ENCODE results near the gene OR51B4. TPM values are rescaled to one million over a fixed set of nuclear protein-coding genes. Genes with fewer than 3 reads are reported as not detected.

The OR51B4 gene
- total and polyA plus RNA-seq, 2 of the 13 experiments (the other 11 are each of a cell fraction or from before 2014, with no cell fraction given), result 0.11 to 0.33 TPM

- TF ChIP-seq CREM (IDR thresholded peaks at IDR 0.05), result no peak
- TF ChIP-seq CREM (CRISPR knock-in tag; IDR thresholded peaks at IDR 0.05), result no peak
- TF ChIP-seq ZNF562 (CRISPR knock-in tag; IDR thresholded peaks at IDR 0.05; ENCODE audit: borderline replicate concordance), result no peak
- TF ChIP-seq ZNF124 (CRISPR knock-in tag; IDR thresholded peaks at IDR 0.05), result no peak
Measured at GRCh38 chr11:5285703-5286340, 15.9 kb downstream of the OR51B4 start (continued).

GRCh38 chr11:5284637-5285036 lies 17.1 kb downstream of the OR51B4 start:
- intact Hi-C loops (cut with micrococcal nuclease; ENCODE audit: unreplicated experiment), result no loop called here
- no peak for FAIRE-seq

More at GRCh38 chr11:5284637-5285036, 17.1 kb downstream of the OR51B4 start:
- CTCF ChIA-PET (ENCODE audit: low intra/inter-chr PET ratio, low total read pairs), result no interaction called here
- H3K9ac ChIP-seq (ENCODE audit: insufficient read depth, low read depth, low read length), result no peak overlapping the region
- no peak overlapping the region for H3K4me2 ChIP-seq (ENCODE audit: low read depth, low read length)
- H3K9me3 ChIP-seq (ENCODE audit: low read length), result no peaks in the 10 kb centered on the region
- no peak for DNase-seq (ENCODE audit: low spot score)
- H3K36me3 ChIP-seq (replicated peaks in 1 of 2; ENCODE audit: control insufficient read depth in 1 of 2, insufficient read depth in 2 of 2, low read length in 2 of 2), result no peaks in the 10 kb centered on the region
- no peak for ATAC-seq
- no peaks in the 10 kb centered on the region for H3K27me3 ChIP-seq (ENCODE audit: control insufficient read depth in 1 of 2, insufficient read depth in 2 of 2, low read length in 2 of 2)
- TF ChIP-seq ZFP36L2 (CRISPR knock-in tag; IDR thresholded peaks at IDR 0.05) (no peak), SNAPC2 (CRISPR knock-in tag; IDR thresholded peaks at IDR 0.05) (no peak), HNRNPL (IDR thresholded peaks at IDR 0.05; ENCODE audit: low read depth, low read length) (no peak), HNF1A (IDR thresholded peaks at IDR 0.05; ENCODE audit: low read depth) (no peak), HNF1A (CRISPR knock-in tag; IDR thresholded peaks at IDR 0.05; ENCODE audit: borderline replicate concordance) (no peak), ZNF773 (CRISPR knock-in tag; IDR thresholded peaks at IDR 0.05; ENCODE audit: borderline replicate concordance) (no peak), SNAI1 (CRISPR knock-in tag; IDR thresholded peaks at IDR 0.05; ENCODE audit: borderline replicate concordance) (no peak), ZNF878 (CRISPR knock-in tag; IDR thresholded peaks at IDR 0.05) (no peak)
- BruUV-seq (replicated peaks), result no TSS peak
- no peaks in the 10 kb centered on the region for H4K20me1 ChIP-seq (ENCODE audit: insufficient read depth, low read length)
- WGBS (ENCODE audit: low lambda C conversion rate), result no CpG with 5 or more reads among the region's 2 CpGs
- in situ Hi-C loops (cut with HindIII; ENCODE audit: extremely low pct_ligation_motif_present, low pct_unique_long_range_greater_than_20kb), result no loop called here
- POLR2A ChIA-PET, result no interaction called here
- H3K27ac ChIP-seq (ENCODE audit: extremely low read length, insufficient read depth, low read length), result no peak overlapping the region
- no peak overlapping the region for H2AFZ ChIP-seq (ENCODE audit: low read length)
- H3K4me1 ChIP-seq (ENCODE audit: insufficient read depth, low read length), result no peaks in the 10 kb centered on the region
- H3K79me2 ChIP-seq (ENCODE audit: insufficient read depth, low read length), result no peaks in the 10 kb centered on the region
- no peak overlapping the region for H3K4me3 ChIP-seq (replicated peaks in 1 of 3; ENCODE audit: insufficient read depth in 1 of 3, low read depth in 2 of 3, low read length in 3 of 3)

Measured in HepG2 (cell line).